Measurements from ENCODE around the gene ADAM20. TPM values are rescaled to one million over a fixed set of nuclear protein-coding genes. Genes with fewer than 3 reads are reported as not detected.

Gene ADAM20
- total RNA-seq, 1 experiment from 2014 or later = 0.94 TPM

- POLR2A ChIA-PET (ENCODE audit: unreplicated experiment) = no interaction called here
- Histone ChIP-seq H3K36me3 (ENCODE audit: low read depth) (no peaks in the 10 kb centered on the region), H3K4me1 (replicated peaks; ENCODE audit: insufficient read depth) (no peaks in the 10 kb centered on the region), H2AFZ (no peak overlapping the region), H3K79me2 (ENCODE audit: low read depth) (no peaks in the 10 kb centered on the region), H3K9me3 (ENCODE audit: insufficient read depth, low read depth) (peaks cover 4% of the 10 kb centered on the region; the same call in 1 of the 2 replicates), H3K27me3 (ENCODE audit: insufficient read depth, low read depth) (no peaks in the 10 kb centered on the region), H3K27ac (no peak overlapping the region), H3K4me2 (no peak overlapping the region), H3F3A (ENCODE audit: insufficient read depth, low read depth) (no peaks in the 10 kb centered on the region), H4K20me1 (ENCODE audit: insufficient read depth) (no peaks in the 10 kb centered on the region), H3K9me2 (ENCODE audit: insufficient read depth) (no peaks in the 10 kb centered on the region; the same call in 1 of the 2 replicates), H3K4me3 (no peak overlapping the region)
- DNase-seq = no peak
- TF ChIP-seq, protein P1, sequence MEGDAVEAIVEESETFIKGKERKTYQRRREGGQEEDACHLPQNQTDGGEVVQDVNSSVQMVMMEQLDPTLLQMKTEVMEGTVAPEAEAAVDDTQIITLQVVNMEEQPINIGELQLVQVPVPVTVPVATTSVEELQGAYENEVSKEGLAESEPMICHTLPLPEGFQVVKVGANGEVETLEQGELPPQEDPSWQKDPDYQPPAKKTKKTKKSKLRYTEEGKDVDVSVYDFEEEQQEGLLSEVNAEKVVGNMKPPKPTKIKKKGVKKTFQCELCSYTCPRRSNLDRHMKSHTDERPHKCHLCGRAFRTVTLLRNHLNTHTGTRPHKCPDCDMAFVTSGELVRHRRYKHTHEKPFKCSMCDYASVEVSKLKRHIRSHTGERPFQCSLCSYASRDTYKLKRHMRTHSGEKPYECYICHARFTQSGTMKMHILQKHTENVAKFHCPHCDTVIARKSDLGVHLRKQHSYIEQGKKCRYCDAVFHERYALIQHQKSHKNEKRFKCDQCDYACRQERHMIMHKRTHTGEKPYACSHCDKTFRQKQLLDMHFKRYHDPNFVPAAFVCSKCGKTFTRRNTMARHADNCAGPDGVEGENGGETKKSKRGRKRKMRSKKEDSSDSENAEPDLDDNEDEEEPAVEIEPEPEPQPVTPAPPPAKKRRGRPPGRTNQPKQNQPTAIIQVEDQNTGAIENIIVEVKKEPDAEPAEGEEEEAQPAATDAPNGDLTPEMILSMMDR (conservative IDR thresholded peaks at IDR 0.05) = no peak
- no peak for TF ChIP-seq EZH2 (IDR thresholded peaks at IDR 0.05; ENCODE audit: low read depth)
- no TSS peak for BruUV-seq (replicated peaks)
- CTCF ChIA-PET = no interaction called here
- intact Hi-C loops (cut with micrococcal nuclease; ENCODE audit: unreplicated experiment) = no loop called here
Observed at GRCh38 chr14:70538087-70538486, 3.3 kb upstream of the ADAM20 start.

GRCh38 chr14:70536830-70537229 is 2.0 kb upstream of the ADAM20 start:
- CTCF ChIA-PET = no interaction called here

DNA sequence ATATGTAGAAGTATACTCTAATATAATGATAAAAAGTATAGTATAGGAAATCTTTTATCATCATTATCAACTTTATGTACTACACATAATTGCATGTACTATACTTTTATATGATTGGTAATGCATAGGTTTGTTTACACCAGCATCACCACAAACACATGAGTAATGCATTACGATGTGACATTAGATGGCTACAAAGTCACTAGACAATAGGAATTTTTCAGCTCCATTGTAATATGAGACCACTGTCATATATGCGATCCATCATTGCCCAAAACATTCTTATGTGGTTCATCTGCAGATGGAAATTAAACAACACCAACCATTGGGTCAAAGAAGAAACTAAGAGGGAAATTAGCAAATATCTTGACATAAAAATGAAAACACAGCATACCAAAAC is 4.4 kb downstream of the ADAM20 start:
- Histone ChIP-seq H3K4me2 (no peak overlapping the region), H2AFZ (no peak overlapping the region), H3K27ac (no peak overlapping the region), H3K27me3 (ENCODE audit: insufficient read depth, low read depth) (no peaks in the 10 kb centered on the region), H3K4me1 (replicated peaks; ENCODE audit: insufficient read depth) (no peaks in the 10 kb centered on the region), H3K4me3 (no peak overlapping the region), H3K9me2 (ENCODE audit: insufficient read depth) (no peaks in the 10 kb centered on the region), H4K20me1 (ENCODE audit: insufficient read depth) (no peaks in the 10 kb centered on the region), H3F3A (ENCODE audit: insufficient read depth, low read depth) (no peaks in the 10 kb centered on the region), H3K9me3 (ENCODE audit: insufficient read depth, low read depth) (no peaks in the 10 kb centered on the region; the same call in none of the 2 replicates), H3K79me2 (ENCODE audit: low read depth) (no peaks in the 10 kb centered on the region), H3K36me3 (ENCODE audit: low read depth) (no peaks in the 10 kb centered on the region)
- intact Hi-C loops (cut with micrococcal nuclease; ENCODE audit: unreplicated experiment) = no loop called here
- no peak for DNase-seq
- TF ChIP-seq, protein P1 (conservative IDR thresholded peaks at IDR 0.05) = no peak
- TF ChIP-seq EZH2 (IDR thresholded peaks at IDR 0.05; ENCODE audit: low read depth) = no peak
- ChIA-PET POLR2A (ENCODE audit: unreplicated experiment) (no interaction called here), CTCF (no interaction called here)
- BruUV-seq (replicated peaks) = no TSS peak

More at GRCh38 chr14:70536830-70537229, 2.0 kb upstream of the ADAM20 start:
- H3K79me2 ChIP-seq (ENCODE audit: low read depth) = no peaks in the 10 kb centered on the region
- no peaks in the 10 kb centered on the region for H3K9me2 ChIP-seq (ENCODE audit: insufficient read depth)
- no peak overlapping the region for H3K27ac ChIP-seq
- H3K4me1 ChIP-seq (replicated peaks; ENCODE audit: insufficient read depth) = no peaks in the 10 kb centered on the region
- BruUV-seq (replicated peaks) = no TSS peak
- no peaks in the 10 kb centered on the region for H4K20me1 ChIP-seq (ENCODE audit: insufficient read depth)
- intact Hi-C loops (cut with micrococcal nuclease; ENCODE audit: unreplicated experiment) = no loop called here
- TF ChIP-seq, protein P1 (conservative IDR thresholded peaks at IDR 0.05) = no peak
- no peak for TF ChIP-seq EZH2 (IDR thresholded peaks at IDR 0.05; ENCODE audit: low read depth)
- no peak overlapping the region for H3K4me2 ChIP-seq
- peaks cover 4% of the 10 kb centered on the region; the same call in 1 of the 2 replicates for H3K9me3 ChIP-seq (ENCODE audit: insufficient read depth, low read depth)
- no peaks in the 10 kb centered on the region for H3K27me3 ChIP-seq (ENCODE audit: insufficient read depth, low read depth)
- H3F3A ChIP-seq (ENCODE audit: insufficient read depth, low read depth) = no peaks in the 10 kb centered on the region
- DNase-seq = no peak
- no peak overlapping the region for H3K4me3 ChIP-seq
- H3K36me3 ChIP-seq (ENCODE audit: low read depth) = no peaks in the 10 kb centered on the region
- POLR2A ChIA-PET (ENCODE audit: unreplicated experiment) = no interaction called here
- H2AFZ ChIP-seq = no peak overlapping the region
